K562 (cell line): ENCODE results near the gene NPC1L1. TPM values are rescaled to one million over a fixed set of nuclear protein-coding genes. Genes with fewer than 3 reads are reported as not detected.

Source experiments
- DIDO1 ChIP-seq: fragments of 450-650 bp; IDR thresholded peaks from 2 replicates; pipeline ENCODE4 v1.6.1; 2016; ENCODE audit warnings: low read depth, missing biosample characterization, missing genetic modification characterization
- DPF2 ChIP-seq: fragments of 450-650 bp; IDR thresholded peaks from 2 replicates; pipeline ENCODE4 v1.6.1; 2016
- GTF2B ChIP-seq: IDR thresholded peaks from 2 replicates; pipeline ENCODE4 v1.6.1; 2011; ENCODE audit not compliant: insufficient read length; ENCODE audit errors: extremely low read depth
- JUND ChIP-seq, 2 experiments: IDR thresholded peaks; 2 replicates in 1 of 2; 3 replicates in 1 of 2; pipeline ENCODE4 v1.6.1; 2011; ENCODE audit warnings: borderline replicate concordance in 2 of 2, low read depth in 2 of 2, low read length in 2 of 2, improper control_type of control experiment in 1 of 2, missing biosample characterization in 1 of 2, missing genetic modification characterization in 1 of 2, missing genetic modification reagents in 1 of 2
- PHF8 ChIP-seq: fragments of 200-600 bp; sonication (generic); IDR thresholded peaks from 2 replicates; pipeline ENCODE4 v1.6.1; 2012; ENCODE audit warnings: mixed run types, mild to moderate bottlenecking, inconsistent platforms, low read length, moderate library complexity, borderline replicate concordance
- SMARCA4 ChIP-seq: fragments of 450-650 bp; IDR thresholded peaks from 2 replicates; pipeline ENCODE4 v1.6.1; 2016
- TAF15 ChIP-seq: fragments of 200-400 bp; formaldehyde crosslinking; IDR thresholded peaks from 2 replicates; pipeline ENCODE4 v1.6.1; 2017; ENCODE audit warnings: mild to moderate bottlenecking, low read depth, low read length, moderate library complexity
- ZBTB40 ChIP-seq, 2 experiments: fragments of 450-650 bp in 1 of 2; sonication (generic) in 1 of 2; formaldehyde crosslinking in 1 of 2; IDR thresholded peaks; 2 replicates each; pipeline versions ENCODE4 v1.7.1 to v1.9.0; 2016 to 2022; ENCODE audit warnings: inconsistent platforms in 1 of 2, mild to moderate bottlenecking in 1 of 2, missing genetic modification reagents in 1 of 2
- ZMIZ1 ChIP-seq, 2 experiments: fragments of 150-350 bp in 1 of 2; IDR thresholded peaks; 2 replicates each; pipeline ENCODE4 v1.6.1; 2012 to 2016; ENCODE audit warnings: low read depth in 2 of 2, low read length in 2 of 2, mild to moderate bottlenecking in 1 of 2, moderate library complexity in 1 of 2
- ZNF146 ChIP-seq: IDR thresholded peaks from one replicate; pipeline ENCODE4 v1.6.1; 2018; ENCODE audit warnings: missing compliant biosample characterization; ENCODE audit not compliant: unreplicated experiment
- ZNF584 ChIP-seq: fragments of 200-800 bp; sonication (Bioruptor generic); IDR thresholded peaks from 2 replicates; pipeline ENCODE4 v1.6.1; 2016; ENCODE audit warnings: low read depth, mild to moderate bottlenecking, missing genetic modification characterization, missing compliant biosample characterization
- polyA plus RNA-seq, 8 experiments: library from polyadenylated mRNA; depleted of rRNA in 4 of 8; stranded (reverse) in 5 of 8; unstranded in 3 of 8; fragments of >200 nt; fragmentation: Nextera tagmentation in 2 of 8; fragmentation: Illumina TruSeq in 1 of 8; extraction: Ambion mirVana in 2 of 8; extraction: Trizol in 1 of 8; gene quantifications; 2 replicates each; pipeline versions ENCODE4 v1.2.1 to v1.2.3, GENCODE V29; 2011 to 2014; ENCODE audit warnings: inconsistent platforms in 1 of 8, missing spikeins in 1 of 8
- total RNA-seq, 7 experiments: library from RNA; depleted of rRNA in 6 of 7; stranded (reverse); fragments of >200 nt in 6 of 7; fragmentation: Illumina TruSeq in 2 of 7; extraction: Trizol in 2 of 7; gene quantifications; 2 replicates each; pipeline versions ENCODE4 v1.2.1 to v1.2.3, GENCODE V29; 2011 to 2021; ENCODE audit warnings: low replicate concordance in 1 of 7

Gene NPC1L1
- total and polyA plus RNA-seq, 9 of the 15 experiments (the other 6 are each of a cell fraction or from before 2014, with no cell fraction given): 0.01 to 0.18 (median 0.07) TPM; not detected in 4

GRCh38 chr7:44561962-44562621 is 21.0 kb upstream of the NPC1L1 start (continued):
- TF ChIP-seq ZMIZ1 (IDR thresholded peaks at IDR 0.05; ENCODE audit: low read depth in 2 of 2, low read length in 2 of 2) (no peak), ZNF584 (CRISPR knock-in tag) (no peak), GTF2B (no peak), JUND (IDR thresholded peaks at IDR 0.05; ENCODE audit: borderline replicate concordance, low read depth, low read length) (peak; percentile 77; the same call in 1 of the 2 replicates), JUND (tag; IDR thresholded peaks at IDR 0.05; ENCODE audit: borderline replicate concordance, low read depth, low read length) (peak; percentile 71; the same call in 1 of the 3 replicates), ZBTB40 (IDR thresholded peaks at IDR 0.05) (0 out of 2 replicates have a peak, but pooled peaks have one; percentile 42), ZBTB40 (CRISPR knock-in tag; IDR thresholded peaks at IDR 0.05) (no peak), TAF15 (no peak), SMARCA4 (peak; percentile 69), PHF8 (no peak), DPF2 (peak; percentile 75), ZNF146 (CRISPR knock-in tag) (no peak), DIDO1 (tag) (no peak)
